Activated CD8-positive, alpha-beta memory T cell treated with anti-CD3 and anti-CD28 coated beads, Interleukin-2, amount 50 U/mL, for 24 hours (primary cell): ENCODE data around the gene POU5F2.

ENCODE experiments used
- DNase-seq: peaks from one replicate; pipeline ENCODE4 v3.0.0-alpha.2; 2020; ENCODE audit errors: extremely low read depth

POU5F2 gene

GRCh38 chr5:93716453-93716852 is 24.9 kb downstream of the POU5F2 start:
- DNase-seq, result no peak

DNA sequence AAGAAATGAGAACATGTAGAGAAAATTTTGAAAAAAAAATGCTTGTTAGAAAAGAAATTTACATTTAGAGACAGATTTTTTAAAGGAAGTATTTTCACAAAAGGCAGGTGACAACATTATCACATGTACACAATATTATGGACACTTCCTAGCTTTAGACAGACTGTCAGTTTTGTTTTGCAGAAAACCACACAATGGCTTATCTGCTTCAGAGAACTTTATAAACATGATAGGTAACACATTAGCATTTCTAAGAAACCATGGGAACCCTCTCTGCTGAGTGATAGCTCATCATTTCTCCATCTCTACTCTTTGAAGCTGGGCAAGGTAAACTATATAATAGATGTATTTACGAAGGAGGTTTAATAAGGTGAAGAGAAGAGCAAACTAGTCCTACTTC is 25.6 kb downstream of the POU5F2 start:
- no peak for DNase-seq

DNA sequence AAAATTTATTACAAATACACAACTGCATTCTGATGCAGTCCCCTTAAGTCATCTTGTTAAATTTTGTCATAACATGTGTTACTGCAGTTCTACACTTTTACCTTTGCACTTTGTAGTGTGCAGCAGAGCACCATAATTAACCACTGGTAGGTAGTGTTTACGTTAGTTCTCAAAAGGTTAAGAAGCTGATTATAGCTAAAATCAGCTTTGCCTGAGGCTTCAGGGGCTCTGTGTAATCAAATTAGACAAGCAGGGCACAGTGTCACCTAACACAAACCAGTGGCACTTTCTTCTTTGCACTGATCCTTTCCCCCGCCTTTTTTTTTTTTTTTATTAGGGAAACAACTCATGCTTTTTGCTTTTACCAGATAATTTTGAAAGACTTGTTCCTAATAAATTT is 26.1 kb downstream of the POU5F2 start:
- DNase-seq, result no peak

GRCh38 chr5:93708442-93708841 is 33.0 kb downstream of the POU5F2 start:
- DNase-seq, result no peak

DNA sequence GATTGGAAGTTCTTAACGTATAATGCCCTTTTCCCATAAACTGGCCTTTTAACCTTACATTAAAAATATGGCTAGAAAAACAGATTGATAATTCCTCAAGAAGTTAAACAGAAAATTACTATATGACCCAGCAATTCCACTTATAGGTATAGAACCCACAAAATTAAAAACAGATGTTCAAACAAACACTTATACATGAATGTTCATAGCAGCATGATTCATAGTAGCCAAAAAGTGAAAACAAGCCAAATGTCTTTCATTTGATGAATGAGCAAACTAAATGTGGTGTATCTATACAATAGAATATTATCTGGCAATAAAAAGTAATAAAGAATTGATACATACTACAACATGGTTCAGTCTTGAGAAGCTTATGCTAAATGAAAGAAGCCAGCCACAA is 35.5 kb downstream of the POU5F2 start:
- no peak for DNase-seq

DNA sequence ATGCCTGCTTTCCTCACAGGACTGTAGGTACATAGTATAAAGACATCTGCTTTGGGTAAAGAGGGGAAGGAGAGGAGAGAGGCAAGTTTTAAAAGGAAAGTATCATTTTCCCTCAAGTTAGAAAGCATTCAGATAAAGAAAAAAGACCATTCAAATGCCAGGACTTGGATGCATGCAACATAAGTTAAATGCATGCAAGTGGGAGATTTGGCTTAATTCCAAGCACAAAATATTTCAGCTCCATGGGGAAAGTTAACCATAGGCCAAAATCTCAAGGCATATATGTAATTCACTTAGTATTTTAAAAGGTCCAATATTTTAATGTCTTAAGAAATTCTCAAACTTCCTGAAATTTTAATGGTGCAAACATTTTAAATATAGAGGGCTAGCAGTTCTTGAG is 36.4 kb downstream of the POU5F2 start:
- DNase-seq, result no peak

GRCh38 chr5:93691997-93692396 is 49.4 kb downstream of the POU5F2 start:
- no peak for DNase-seq
